ENCODE results near the gene MYO1C. TPM values are rescaled to one million over a fixed set of nuclear protein-coding genes. Genes with fewer than 3 reads are reported as not detected.
"Not testable (repeated sequence)": the region's sequence is repeated elsewhere in the genome, so short reads cannot be mapped to it uniquely, and the experiment has no call there.

The MYO1C gene
- total and polyA plus RNA-seq, 3 donors from 2014 or later = 45.0 to 68.3 (median 49.2) TPM

DNA sequence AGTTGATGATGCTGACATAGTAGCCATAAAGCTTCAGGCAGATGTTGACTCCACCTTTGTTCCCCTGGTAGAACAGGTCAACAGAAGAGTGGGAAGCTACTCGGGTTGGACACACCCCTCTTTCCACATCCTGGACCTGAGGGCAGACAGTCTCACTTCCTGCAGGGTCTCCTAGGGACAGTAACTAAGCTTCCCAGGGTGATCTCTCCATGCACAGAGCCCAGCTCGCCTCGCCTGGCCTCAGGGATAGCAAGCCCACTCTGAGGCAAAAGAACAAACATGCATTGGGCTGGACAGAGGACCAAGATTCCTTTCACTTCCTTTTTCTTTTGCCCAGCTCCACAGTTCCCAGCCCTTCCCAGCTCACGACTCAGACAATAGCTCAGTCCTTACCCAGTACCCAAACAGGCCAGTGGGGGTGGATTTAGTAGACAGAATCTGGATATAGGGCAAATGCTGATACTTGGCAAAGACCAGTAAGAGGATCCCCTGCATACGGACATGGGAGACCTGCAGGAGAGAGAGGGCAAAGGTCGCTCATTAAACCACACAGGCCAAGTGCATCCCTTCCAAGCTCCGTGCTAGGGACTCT lies 16.9 kb upstream of the MYO1C start:
- 74 to 81% methylated on average over 7 of the region's 7 CpGs for WGBS, 2 donors
- no peak for DNase-seq
- H3K27me3 ChIP-seq = no peaks in the 10 kb centered on the region
- H3K36me3 ChIP-seq (ENCODE audit: low read depth, missing control alignments) = no peaks in the 10 kb centered on the region
- intact Hi-C loops (cut with DNase I; ENCODE audit: low total_unique reads) = no loop called here
- no peak overlapping the region for H3K4me3 ChIP-seq
- no peak overlapping the region for H3K27ac ChIP-seq
- no peaks in the 10 kb centered on the region for H3K9me3 ChIP-seq
- TF ChIP-seq CTCF (IDR thresholded peaks at IDR 0.05) (no peak), POLR2A (IDR thresholded peaks at IDR 0.05) (no peak)
- H3K4me1 ChIP-seq = peaks cover 12% of the 10 kb centered on the region

DNA sequence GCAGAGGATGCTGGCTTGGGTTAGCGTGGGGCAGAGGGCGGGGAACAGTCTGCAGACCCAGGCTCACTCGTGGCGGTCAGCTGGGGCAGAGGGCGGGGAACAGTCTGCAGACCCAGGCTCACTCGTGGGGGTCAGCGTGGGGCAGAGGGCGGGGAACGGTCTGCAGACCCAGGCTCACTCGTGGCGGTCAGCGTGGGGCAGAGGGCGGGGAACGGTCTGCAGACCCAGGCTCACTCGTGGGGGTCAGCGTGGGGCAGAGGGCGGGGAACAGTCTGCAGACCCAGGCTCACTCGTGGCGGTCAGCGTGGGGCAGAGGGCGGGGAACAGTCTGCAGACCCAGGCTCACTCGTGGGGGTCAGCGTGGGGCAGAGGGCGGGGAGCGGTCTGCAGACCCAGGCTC lies 16.2 kb upstream of the MYO1C start:
- intact Hi-C loops (cut with DNase I; ENCODE audit: low total_unique reads); H3K36me3 ChIP-seq (ENCODE audit: low read depth, missing control alignments); H3K27me3 ChIP-seq; DNase-seq; H3K4me3 ChIP-seq; H3K9me3 ChIP-seq; H3K27ac ChIP-seq: not testable (repeated sequence)
- H3K4me1 ChIP-seq = peaks cover 12% of the 10 kb centered on the region
- WGBS, 2 donors = 88 to 92% methylated on average over 15 to 25 of the region's 25 CpGs

GRCh38 chr17:1506649-1507267 lies 14.3 kb upstream of the MYO1C start:
- no peaks in the 10 kb centered on the region for H3K36me3 ChIP-seq (ENCODE audit: low read depth, missing control alignments)
- H3K27ac ChIP-seq = no peak overlapping the region
- no peak for DNase-seq
- peaks cover 3% of the 10 kb centered on the region for H3K4me1 ChIP-seq
- 82 to 85% methylated on average over 13 of the region's 13 CpGs for WGBS, 2 donors
- TF ChIP-seq CTCF (IDR thresholded peaks at IDR 0.05) = no peak
- no peak for TF ChIP-seq POLR2A (IDR thresholded peaks at IDR 0.05)
- intact Hi-C loops (cut with DNase I; ENCODE audit: low total_unique reads) = no loop called here
- no peaks in the 10 kb centered on the region for H3K9me3 ChIP-seq
- no peak overlapping the region for H3K4me3 ChIP-seq
- H3K27me3 ChIP-seq = no peaks in the 10 kb centered on the region

GRCh38 chr17:1505586-1505985 lies 13.1 kb upstream of the MYO1C start:
- TF ChIP-seq CTCF (IDR thresholded peaks at IDR 0.05) = no peak
- TF ChIP-seq POLR2A (IDR thresholded peaks at IDR 0.05) = no peak
- no peak for DNase-seq

GRCh38 chr17:1504866-1505265 lies 12.4 kb upstream of the MYO1C start:
- DNase-seq = no peak
- H3K27me3 ChIP-seq = no peaks in the 10 kb centered on the region
- TF ChIP-seq POLR2A (IDR thresholded peaks at IDR 0.05) (no peak), CTCF (IDR thresholded peaks at IDR 0.05) (no peak)
- no peaks in the 10 kb centered on the region for H3K4me1 ChIP-seq
- no peaks in the 10 kb centered on the region for H3K36me3 ChIP-seq (ENCODE audit: low read depth, missing control alignments)
- intact Hi-C loops (cut with DNase I; ENCODE audit: low total_unique reads) = no loop called here
- H3K27ac ChIP-seq = no peak overlapping the region
- WGBS, 2 donors = 98 to 100% methylated on average over 3 of the region's 3 CpGs
- H3K4me3 ChIP-seq = no peak overlapping the region
- H3K9me3 ChIP-seq = no peaks in the 10 kb centered on the region

More at GRCh38 chr17:1505586-1505985, 13.1 kb upstream of the MYO1C start:
- Histone ChIP-seq H3K4me3 (no peak overlapping the region), H3K27me3 (no peaks in the 10 kb centered on the region), H3K9me3 (no peaks in the 10 kb centered on the region), H3K36me3 (ENCODE audit: low read depth, missing control alignments) (no peaks in the 10 kb centered on the region), H3K27ac (no peak overlapping the region), H3K4me1 (no peaks in the 10 kb centered on the region)
- WGBS, 2 donors = 78 to 87% methylated on average over 5 of the region's 5 CpGs
- intact Hi-C loops (cut with DNase I; ENCODE audit: low total_unique reads) = no loop called here

Data from testis (tissue), 3 donors.